Body of pancreas (tissue), 4 donors: ENCODE data around the gene DTNB. TPM values are rescaled to one million over a fixed set of nuclear protein-coding genes. Genes with fewer than 3 reads are reported as not detected.

Source experiments
- ATAC-seq: fragments of 150-250 bp; one replicate; pipeline ENCODE4 v1.9.1; 2016
- DNase-seq, 4 donors: peaks; one replicate each; pipeline ENCODE4 v3.0.0-alpha.2; 2019
- H3K27ac ChIP-seq, 4 donors: fragments of 200-600 bp; sonication (generic); 1 replicate in 3 of 4; 2 replicates in 1 of 4; pipeline versions ENCODE4 v1.5.1 to v1.6.1; 2016 to 2019; ENCODE audit warnings: mild to moderate bottlenecking in 1 of 4, mixed read lengths in 1 of 4, moderate library complexity in 1 of 4
- H3K27me3 ChIP-seq, 2 donors: fragments of 200-600 bp; sonication (generic); one replicate each; pipeline ENCODE4 v1.6.0; 2016; ENCODE audit warnings: mild to moderate bottlenecking in 1 of 2
- H3K36me3 ChIP-seq, 2 donors: fragments of 200-600 bp; sonication (generic); replicated peaks in 1 of 2; 2 replicates each; pipeline ENCODE4 v1.5.1; 2016; ENCODE audit warnings: low read depth in 2 of 2; ENCODE audit not compliant: insufficient read depth in 1 of 2
- H3K4me1 ChIP-seq: fragments of 200-600 bp; sonication (generic); one replicate; pipeline ENCODE4 v1.6.0; 2016
- H3K4me3 ChIP-seq, 2 donors: fragments of 200-600 bp; sonication (generic); 1 replicate in 1 of 2; 2 replicates in 1 of 2; pipeline ENCODE4 v1.5.1; 2016 to 2019
- H3K9me3 ChIP-seq, 3 donors: fragments of 200-600 bp; sonication (generic); 1 replicate in 2 of 3; 2 replicates in 1 of 3; pipeline ENCODE4 v1.5.1; 2016
- POLR2A ChIP-seq, 3 donors: fragments of 450-650 bp; IDR thresholded peaks; one replicate each; pipeline ENCODE4 v1.6.1; 2016; ENCODE audit warnings: antibody characterized with exemption in 3 of 3, mild to moderate bottlenecking in 2 of 3
- WGBS, 2 donors: methylation state at CpG; one replicate each; pipeline ENCODE4 v1.1.5; 2017; 5-methylcytosine and 5-hydroxymethylcytosine counted together
- intact Hi-C: fragments of 100-400 bp; cut with DNase I; formaldehyde crosslinking; loops from one replicate; pipeline ENCODE4 v1.15.1; 2023
- total RNA-seq, 2 donors: library from RNA; depleted of rRNA; stranded (reverse); fragments of >200 nt; gene quantifications; one replicate each; pipeline ENCODE4 v1.1.0, GENCODE V29; 2016
- TF ChIP-seq, protein P1 (sequence below), 7 experiments: fragments of 450-650 bp in 4 of 7; fragments of 200-600 bp in 3 of 7; sonication (generic) in 3 of 7; IDR thresholded peaks; one replicate each; pipeline ENCODE4 v1.5.1; 2016 to 2019; ENCODE audit warnings: antibody characterized with exemption in 7 of 7

DTNB gene
- total RNA-seq, 2 donors from 2014 or later = 17.8 to 22.6 TPM

DNA sequence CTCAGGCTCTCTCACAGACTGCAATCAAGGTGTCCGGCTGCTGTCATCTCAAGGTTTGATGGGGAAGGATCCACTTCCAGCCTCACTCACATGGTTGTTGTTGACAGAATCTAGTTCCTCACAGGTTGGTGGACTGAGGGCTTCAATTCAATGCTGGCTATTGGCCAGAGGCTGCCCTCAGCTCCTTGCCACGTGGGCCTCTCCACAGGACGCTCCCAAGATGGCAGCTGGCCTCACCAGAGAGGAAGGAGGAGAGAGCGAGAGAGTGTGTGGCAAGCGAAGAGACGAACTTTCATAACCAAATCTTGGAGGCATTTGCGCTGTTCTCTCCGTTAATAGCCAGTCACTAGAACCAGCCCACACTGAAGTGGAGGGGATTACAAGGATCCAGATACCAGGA, 318.1 kb downstream of the DTNB start:
- Histone ChIP-seq H3K27ac (no peak overlapping the region), H3K36me3 (no peaks in the 10 kb centered on the region), H3K9me3 (no peaks in the 10 kb centered on the region), H3K27me3 (no peaks in the 10 kb centered on the region), H3K4me3 (no peak overlapping the region), H3K4me1 (no peaks in the 10 kb centered on the region)
- 89 to 90% methylated on average over 8 of the region's 8 CpGs for WGBS, 2 donors
- ATAC-seq (no peak), DNase-seq (no peak)
- no peak for TF ChIP-seq POLR2A (IDR thresholded peaks at IDR 0.05)
- TF ChIP-seq, protein P1, sequence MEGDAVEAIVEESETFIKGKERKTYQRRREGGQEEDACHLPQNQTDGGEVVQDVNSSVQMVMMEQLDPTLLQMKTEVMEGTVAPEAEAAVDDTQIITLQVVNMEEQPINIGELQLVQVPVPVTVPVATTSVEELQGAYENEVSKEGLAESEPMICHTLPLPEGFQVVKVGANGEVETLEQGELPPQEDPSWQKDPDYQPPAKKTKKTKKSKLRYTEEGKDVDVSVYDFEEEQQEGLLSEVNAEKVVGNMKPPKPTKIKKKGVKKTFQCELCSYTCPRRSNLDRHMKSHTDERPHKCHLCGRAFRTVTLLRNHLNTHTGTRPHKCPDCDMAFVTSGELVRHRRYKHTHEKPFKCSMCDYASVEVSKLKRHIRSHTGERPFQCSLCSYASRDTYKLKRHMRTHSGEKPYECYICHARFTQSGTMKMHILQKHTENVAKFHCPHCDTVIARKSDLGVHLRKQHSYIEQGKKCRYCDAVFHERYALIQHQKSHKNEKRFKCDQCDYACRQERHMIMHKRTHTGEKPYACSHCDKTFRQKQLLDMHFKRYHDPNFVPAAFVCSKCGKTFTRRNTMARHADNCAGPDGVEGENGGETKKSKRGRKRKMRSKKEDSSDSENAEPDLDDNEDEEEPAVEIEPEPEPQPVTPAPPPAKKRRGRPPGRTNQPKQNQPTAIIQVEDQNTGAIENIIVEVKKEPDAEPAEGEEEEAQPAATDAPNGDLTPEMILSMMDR (IDR thresholded peaks at IDR 0.05) = no peak
- intact Hi-C loops = no loop called here

DNA sequence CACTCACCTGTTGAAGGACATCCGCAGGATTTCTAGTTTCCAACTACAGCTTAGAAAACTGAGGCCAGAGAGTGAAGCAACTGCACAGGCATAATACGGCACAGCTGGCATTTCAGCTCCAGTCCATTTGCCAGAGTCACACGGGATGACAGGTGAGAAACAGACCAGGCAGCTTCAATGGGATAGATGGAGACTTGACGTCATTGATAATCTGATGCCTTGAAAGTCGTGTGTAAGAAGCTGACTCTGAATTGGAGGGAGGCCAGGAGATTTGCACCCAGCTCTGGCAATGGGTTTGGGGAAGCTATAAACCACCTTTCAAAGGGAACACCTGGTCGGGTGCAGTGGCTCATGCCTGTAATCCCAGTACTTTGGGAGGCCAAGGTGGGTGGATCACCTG, 319.3 kb downstream of the DTNB start:
- DNase-seq (no peak), ATAC-seq (no peak)
- no peak for TF ChIP-seq POLR2A (IDR thresholded peaks at IDR 0.05)
- TF ChIP-seq, protein P1 (IDR thresholded peaks at IDR 0.05) = no peak
- Histone ChIP-seq H3K36me3 (no peaks in the 10 kb centered on the region), H3K27me3 (no peaks in the 10 kb centered on the region), H3K9me3 (no peaks in the 10 kb centered on the region), H3K4me3 (no peak overlapping the region), H3K27ac (no peak overlapping the region), H3K4me1 (no peaks in the 10 kb centered on the region)
- WGBS, 2 donors = 57 to 77% methylated on average over 4 to 6 of the region's 6 CpGs
- intact Hi-C loops = no loop called here

DNA sequence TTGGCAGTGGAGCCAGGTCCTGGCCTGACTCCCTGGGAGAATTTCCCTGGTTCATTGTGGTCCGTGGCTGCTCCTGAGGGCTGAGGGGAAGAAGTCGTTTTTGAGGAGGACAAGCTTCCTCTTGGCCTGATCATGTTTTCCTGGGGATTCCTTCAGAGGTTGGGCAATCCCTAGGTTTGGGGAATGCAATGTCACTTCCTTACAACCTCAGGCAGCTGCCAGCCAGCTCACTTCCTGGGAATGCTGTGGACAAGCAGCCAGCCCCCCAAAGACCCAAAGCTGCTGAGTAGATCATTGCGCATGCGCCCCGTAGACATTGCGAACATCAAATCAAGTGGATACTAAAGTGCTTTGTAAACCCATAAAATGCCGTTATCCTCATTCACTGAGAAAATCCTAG, 324.0 kb downstream of the DTNB start:
- Histone ChIP-seq H3K4me1 (no peaks in the 10 kb centered on the region), H3K9me3 (no peaks in the 10 kb centered on the region), H3K27ac (no peak overlapping the region), H3K36me3 (no peaks in the 10 kb centered on the region), H3K27me3 (no peaks in the 10 kb centered on the region), H3K4me3 (no peak overlapping the region)
- TF ChIP-seq, protein P1 (IDR thresholded peaks at IDR 0.05) = no peak
- TF ChIP-seq POLR2A (IDR thresholded peaks at IDR 0.05) = no peak
- ATAC-seq (no peak), DNase-seq (no peak)
- intact Hi-C loops = loop anchor here (10.0 kb wide), 1 partner anchor 175 kb away; no protein-coding TSS in a partner anchor
- 69 to 82% methylated on average over 7 of the region's 7 CpGs for WGBS, 2 donors

DNA sequence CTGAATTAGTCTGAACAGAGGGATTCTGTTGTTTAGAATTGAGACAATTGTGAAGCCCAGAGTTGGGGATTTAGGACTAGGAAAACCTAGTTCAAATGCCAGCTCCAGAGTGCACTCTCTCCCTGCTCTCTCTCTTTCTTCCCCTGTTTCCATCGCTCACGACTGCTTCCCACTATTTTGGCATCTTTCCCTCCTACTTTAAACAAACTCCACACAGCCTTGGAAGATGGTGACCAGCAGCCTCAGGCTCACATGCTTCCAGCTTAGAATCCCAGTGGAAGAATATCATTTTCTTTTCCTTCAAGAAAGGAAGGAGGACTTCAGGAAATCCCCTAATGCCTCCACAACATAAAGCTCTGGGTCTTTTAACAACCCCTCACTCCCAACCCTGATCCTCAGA, 325.5 kb downstream of the DTNB start:
- Histone ChIP-seq H3K4me3 (no peak overlapping the region), H3K4me1 (peaks cover 2% of the 10 kb centered on the region), H3K9me3 (no peaks in the 10 kb centered on the region), H3K36me3 (no peaks in the 10 kb centered on the region), H3K27ac (no peak overlapping the region), H3K27me3 (no peaks in the 10 kb centered on the region)
- 20 to 25% methylated on average over 2 of the region's 2 CpGs for WGBS, 2 donors
- no peak for ATAC-seq
- intact Hi-C loops = loop anchor here (10.0 kb wide), 1 partner anchor 177 kb away; no protein-coding TSS in a partner anchor
- DNase-seq = no peak
- TF ChIP-seq POLR2A (IDR thresholded peaks at IDR 0.05) = no peak
- TF ChIP-seq, protein P1 (IDR thresholded peaks at IDR 0.05) = no peak

DNA sequence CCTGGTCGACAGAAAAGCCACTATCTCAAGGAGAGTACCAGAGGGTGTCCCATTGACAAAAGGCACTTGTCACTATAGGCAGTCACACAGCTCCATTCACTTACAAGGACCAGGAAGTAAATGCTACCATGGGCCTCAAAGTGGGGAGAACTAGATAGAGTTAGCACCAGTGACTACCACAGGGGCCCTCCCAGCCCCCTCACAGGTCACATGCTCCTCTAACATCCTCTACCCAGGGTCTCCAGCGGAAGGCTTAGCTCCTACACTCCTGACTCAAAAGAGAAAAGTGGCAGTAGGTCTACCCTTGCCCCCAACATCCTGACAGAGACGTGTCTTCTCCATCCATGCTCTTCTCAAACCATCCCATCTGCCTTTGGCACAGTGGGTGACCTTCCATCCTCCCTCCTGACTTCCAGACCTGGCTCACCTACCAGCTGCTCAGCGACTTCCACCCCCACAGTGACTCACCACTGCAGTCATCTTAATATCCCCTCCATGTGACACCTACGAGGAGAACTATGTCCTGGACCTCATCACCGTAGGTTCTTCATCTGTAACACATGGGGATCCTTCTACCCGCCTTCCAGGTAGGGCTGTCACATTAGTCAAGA, 326.1 kb downstream of the DTNB start:
- H3K9me3 ChIP-seq = no peaks in the 10 kb centered on the region
- no peaks in the 10 kb centered on the region for H3K36me3 ChIP-seq
- WGBS, 2 donors = 58 to 74% methylated on average over 7 of the region's 7 CpGs
- no peak for TF ChIP-seq POLR2A (IDR thresholded peaks at IDR 0.05)
- TF ChIP-seq, protein P1 (IDR thresholded peaks at IDR 0.05) = no peak
- H3K4me1 ChIP-seq = peaks cover 6% of the 10 kb centered on the region
- no peak overlapping the region for H3K27ac ChIP-seq
- ATAC-seq (no peak), DNase-seq (no peak)
- H3K4me3 ChIP-seq = no peak overlapping the region
- intact Hi-C loops = loop anchor here (10.0 kb wide), 1 partner anchor 177 kb away; no protein-coding TSS in a partner anchor
- H3K27me3 ChIP-seq = no peaks in the 10 kb centered on the region
